Measurements from ENCODE around the gene PLBD2.

Gene PLBD2
- 55.1 to 285 (median 112) reads per million in 17 experiments for total RNA-seq

GRCh38 chr12:113358381-113359132, at the start of gene PLBD2:
Gene PLBD2 (plus strand): TSS chr12:113358587. CDS start chr12:113358601, 14 bp downstream.
- DNase-seq, result peak; percentile 97 to 99 (median 99)

GRCh38 chr12:113310489-113310888, 47.9 kb upstream of the PLBD2 start:
- DNase-seq, result peak in 2 of 4 experiments; percentile 33 to 39

- DNase-seq, result no peak
Measured at GRCh38 chr12:113314121-113314529, 44.3 kb upstream of the PLBD2 start.

- no peak for DNase-seq
Measured at GRCh38 chr12:113315358-113315757, 43.0 kb upstream of the PLBD2 start.

- DNase-seq, result no peak
Measured at GRCh38 chr12:113316155-113316554, 42.2 kb upstream of the PLBD2 start.

GRCh38 chr12:113317122-113317521, 41.3 kb upstream of the PLBD2 start:
- no peak for DNase-seq

- DNase-seq, result no peak
Measured at GRCh38 chr12:113318046-113318656, 40.2 kb upstream of the PLBD2 start.

- no peak for DNase-seq
Measured at GRCh38 chr12:113318900-113319628, 39.3 kb upstream of the PLBD2 start.

GRCh38 chr12:113320401-113320800, 38.0 kb upstream of the PLBD2 start:
- DNase-seq, result no peak

GRCh38 chr12:113322343-113322742, 36.0 kb upstream of the PLBD2 start:
- peak; percentile 81 to 95 (median 90) for DNase-seq

- DNase-seq, result no peak
Measured at GRCh38 chr12:113325916-113326315, 32.5 kb upstream of the PLBD2 start.

GRCh38 chr12:113326775-113327395, 31.5 kb upstream of the PLBD2 start:
- no peak for DNase-seq

GRCh38 chr12:113328368-113328889, 30.0 kb upstream of the PLBD2 start:
- DNase-seq, result no peak

GRCh38 chr12:113329022-113329790, 29.2 kb upstream of the PLBD2 start:
- DNase-seq, result no peak

GRCh38 chr12:113329791-113330417, 28.5 kb upstream of the PLBD2 start:
- DNase-seq, result no peak

- DNase-seq, result no peak
Measured at GRCh38 chr12:113330505-113330904, 27.9 kb upstream of the PLBD2 start.

GRCh38 chr12:113332688-113333417, 25.5 kb upstream of the PLBD2 start:
- DNase-seq, result peak; percentile 46 to 73 (median 68)

GRCh38 chr12:113333418-113333750, 25.0 kb upstream of the PLBD2 start:
- DNase-seq, result no peak

GRCh38 chr12:113333877-113334785, 24.3 kb upstream of the PLBD2 start:
- DNase-seq, result peak; percentile 80 to 89 (median 86)

Measured in suppressor macrophage (primary cell).